ENCODE data around the gene NDUFS2. TPM values are rescaled to one million over a fixed set of nuclear protein-coding genes. Genes with fewer than 3 reads are reported as not detected.

NDUFS2 gene
- total and polyA plus RNA-seq, 8 donors = 9.9 to 165 (median 82.7) TPM

DNA sequence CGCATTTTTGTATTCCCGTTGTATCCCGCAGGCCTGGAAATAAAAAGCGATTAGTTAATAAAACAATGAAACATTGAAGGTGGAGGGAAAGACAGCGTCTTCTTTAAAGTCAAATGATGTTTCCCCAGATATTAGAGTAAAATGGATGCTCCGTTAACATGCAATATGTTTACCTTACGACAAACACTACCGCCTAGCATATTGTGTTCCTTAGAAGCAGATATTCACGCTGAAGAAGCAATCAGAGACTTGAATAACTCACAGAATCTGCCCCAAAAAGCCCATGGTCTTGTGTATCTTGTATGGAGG is 24.3 kb upstream of the NDUFS2 start:
- no peaks in the 10 kb centered on the region for H3K9me3 ChIP-seq
- WGBS, 5 donors = 25 to 39% (median 30%) methylated on average over 9 of the region's 9 CpGs
- peak overlapping the region; percentile 91 to 96 (median 95) for H3K27ac ChIP-seq
- intact Hi-C loops (cut with DNase I; ENCODE audit: low total_unique reads) = no loop called here
- TF ChIP-seq EP300 (IDR thresholded peaks at IDR 0.05) = no peak
- no peak for TF ChIP-seq POLR2A (IDR thresholded peaks at IDR 0.05)
- TF ChIP-seq POLR2AphosphoS5 (IDR thresholded peaks at IDR 0.05) = no peak
- TF ChIP-seq, protein P1, sequence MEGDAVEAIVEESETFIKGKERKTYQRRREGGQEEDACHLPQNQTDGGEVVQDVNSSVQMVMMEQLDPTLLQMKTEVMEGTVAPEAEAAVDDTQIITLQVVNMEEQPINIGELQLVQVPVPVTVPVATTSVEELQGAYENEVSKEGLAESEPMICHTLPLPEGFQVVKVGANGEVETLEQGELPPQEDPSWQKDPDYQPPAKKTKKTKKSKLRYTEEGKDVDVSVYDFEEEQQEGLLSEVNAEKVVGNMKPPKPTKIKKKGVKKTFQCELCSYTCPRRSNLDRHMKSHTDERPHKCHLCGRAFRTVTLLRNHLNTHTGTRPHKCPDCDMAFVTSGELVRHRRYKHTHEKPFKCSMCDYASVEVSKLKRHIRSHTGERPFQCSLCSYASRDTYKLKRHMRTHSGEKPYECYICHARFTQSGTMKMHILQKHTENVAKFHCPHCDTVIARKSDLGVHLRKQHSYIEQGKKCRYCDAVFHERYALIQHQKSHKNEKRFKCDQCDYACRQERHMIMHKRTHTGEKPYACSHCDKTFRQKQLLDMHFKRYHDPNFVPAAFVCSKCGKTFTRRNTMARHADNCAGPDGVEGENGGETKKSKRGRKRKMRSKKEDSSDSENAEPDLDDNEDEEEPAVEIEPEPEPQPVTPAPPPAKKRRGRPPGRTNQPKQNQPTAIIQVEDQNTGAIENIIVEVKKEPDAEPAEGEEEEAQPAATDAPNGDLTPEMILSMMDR (IDR thresholded peaks at IDR 0.05) = no peak
- H3K4me3 ChIP-seq = peak overlapping the region; percentile 71 to 95 (median 82)
- no peaks in the 10 kb centered on the region for H3K27me3 ChIP-seq
- H3K4me1 ChIP-seq = peaks cover 27 to 52% (median 36%) of the 10 kb centered on the region in 4 donors
- peaks cover 19 to 31% (median 31%) of the 10 kb centered on the region in 4 donors for H3K36me3 ChIP-seq
- no peak for DNase-seq

DNA sequence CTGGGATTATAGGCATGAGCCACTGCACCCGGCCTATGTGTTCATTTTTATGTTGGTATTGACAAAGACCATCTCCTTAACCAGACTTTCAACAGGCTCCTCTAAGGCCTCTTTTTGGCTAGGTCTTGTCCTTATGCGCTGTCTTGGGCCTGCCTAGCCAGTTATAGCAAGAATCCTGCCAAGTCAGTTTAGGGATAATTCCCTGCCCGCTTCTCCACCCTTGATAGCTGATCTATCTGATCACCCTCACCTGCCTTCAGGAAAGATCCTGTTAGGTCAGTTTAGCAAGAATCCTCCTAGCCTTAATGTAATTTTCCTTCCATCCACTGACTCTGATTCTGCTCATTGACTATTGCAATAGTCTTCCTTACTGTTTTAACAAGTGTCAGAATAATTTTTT is 22.5 kb upstream of the NDUFS2 start:
- intact Hi-C loops (cut with DNase I; ENCODE audit: low total_unique reads) = no loop called here
- WGBS, 5 donors = 82 to 94% (median 91%) methylated on average over 3 of the region's 3 CpGs
- Histone ChIP-seq H3K27ac (no peak overlapping the region), H3K4me1 (peaks cover 24 to 42% (median 29%) of the 10 kb centered on the region in 4 donors), H3K27me3 (no peaks in the 10 kb centered on the region), H3K36me3 (peaks cover 11 to 13% (median 13%) of the 10 kb centered on the region in 4 donors), H3K9me3 (no peaks in the 10 kb centered on the region), H3K4me3 (no peak overlapping the region)
- no peak for DNase-seq
- TF ChIP-seq EP300 (IDR thresholded peaks at IDR 0.05) = no peak
- TF ChIP-seq POLR2A (IDR thresholded peaks at IDR 0.05) = no peak
- TF ChIP-seq, protein P1 (IDR thresholded peaks at IDR 0.05) = no peak
- TF ChIP-seq POLR2AphosphoS5 (IDR thresholded peaks at IDR 0.05) = no peak

DNA sequence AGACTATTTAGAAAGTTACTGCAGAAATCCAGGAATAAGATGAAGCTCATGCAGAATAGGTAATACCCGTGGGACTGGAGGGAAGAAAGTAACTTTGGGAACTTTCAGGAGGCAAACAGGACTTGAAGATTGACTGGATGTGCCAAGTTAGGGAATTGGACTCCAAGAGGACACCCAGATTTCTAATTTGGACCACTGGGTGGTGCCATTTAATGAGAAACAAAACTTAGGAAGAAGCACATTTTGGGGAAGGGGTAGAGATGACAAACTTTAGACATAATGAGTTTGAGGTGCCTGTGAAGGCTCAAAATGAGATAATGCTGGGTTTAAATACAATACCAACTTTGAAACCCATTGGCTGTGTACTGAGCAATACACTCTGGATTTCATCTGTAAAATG is 21.5 kb upstream of the NDUFS2 start:
- H3K4me1 ChIP-seq = peaks cover 20 to 47% (median 28%) of the 10 kb centered on the region in 4 donors
- H3K9me3 ChIP-seq = no peaks in the 10 kb centered on the region
- TF ChIP-seq POLR2AphosphoS5 (IDR thresholded peaks at IDR 0.05) (no peak), EP300 (IDR thresholded peaks at IDR 0.05) (no peak)
- TF ChIP-seq, protein P1 (IDR thresholded peaks at IDR 0.05) = peak in 1 of 7 experiments; percentile 6
- intact Hi-C loops (cut with DNase I; ENCODE audit: low total_unique reads) = no loop called here
- H3K4me3 ChIP-seq = no peak overlapping the region
- H3K27me3 ChIP-seq = no peaks in the 10 kb centered on the region
- H3K36me3 ChIP-seq = peaks cover 3 to 4% (median 4%) of the 10 kb centered on the region in 4 donors
- DNase-seq = no peak
- H3K27ac ChIP-seq = no peak overlapping the region
- whole genome bisulfite sequencing, 5 donors = 41 to 78% (median 75%) methylated on average over 1 of the region's 1 CpG

DNA sequence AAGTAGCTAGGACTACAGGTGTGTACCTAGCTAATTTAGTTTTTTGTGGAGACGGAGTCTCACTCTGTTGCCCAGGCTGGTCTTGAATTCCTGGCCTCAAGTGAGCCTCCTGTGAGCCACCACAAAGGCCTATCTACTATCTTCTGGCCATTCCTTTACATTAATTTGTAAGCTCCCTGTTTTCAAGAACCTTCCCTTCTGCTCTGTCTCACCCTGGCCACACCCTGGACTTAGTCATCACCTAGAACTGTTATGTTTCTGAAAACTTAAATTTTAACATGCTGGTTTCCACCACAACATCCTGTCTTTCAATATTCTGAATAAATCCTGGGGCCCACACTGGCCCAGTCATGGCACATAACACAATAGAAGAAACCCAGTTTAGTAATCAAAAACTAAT is 20.0 kb upstream of the NDUFS2 start:
- Histone ChIP-seq H3K4me1 (peaks cover 8 to 46% (median 16%) of the 10 kb centered on the region in 4 donors), H3K9me3 (no peaks in the 10 kb centered on the region), H3K36me3 (no peaks in the 10 kb centered on the region), H3K4me3 (no peak overlapping the region), H3K27ac (peak overlapping the region; percentile 33 to 66 (median 54)), H3K27me3 (no peaks in the 10 kb centered on the region)
- TF ChIP-seq POLR2A (IDR thresholded peaks at IDR 0.05) = no peak
- TF ChIP-seq EP300 (IDR thresholded peaks at IDR 0.05) = no peak
- no peak for TF ChIP-seq POLR2AphosphoS5 (IDR thresholded peaks at IDR 0.05)
- TF ChIP-seq, protein P1 (IDR thresholded peaks at IDR 0.05) = no peak
- no peak for DNase-seq
- intact Hi-C loops (cut with DNase I; ENCODE audit: low total_unique reads) = no loop called here
- WGBS, 5 donors = 75 to 92% (median 86%) methylated on average over 1 of the region's 1 CpG

Measured in stomach (tissue), 9 donors.